Thyroid gland (tissue), 4 donors: ENCODE measurements around the gene EDIL3.

Experiments used
- CTCF ChIP-seq, 6 experiments: fragments of 200-600 bp in 3 of 6; fragments of 450-650 bp in 3 of 6; sonication (generic) in 3 of 6; IDR thresholded peaks; one replicate each; pipeline ENCODE4 v1.5.1; 2016 to 2019; ENCODE audit warnings: antibody characterized with exemption in 6 of 6, mild to moderate bottlenecking in 2 of 6, inconsistent platforms in 1 of 6, moderate library complexity in 1 of 6
- POLR2A ChIP-seq, 2 donors: fragments of 450-650 bp; IDR thresholded peaks; one replicate each; pipeline ENCODE4 v1.6.1; 2017; ENCODE audit warnings: antibody characterized with exemption in 2 of 2, mild to moderate bottlenecking in 2 of 2, moderate library complexity in 1 of 2

DNA sequence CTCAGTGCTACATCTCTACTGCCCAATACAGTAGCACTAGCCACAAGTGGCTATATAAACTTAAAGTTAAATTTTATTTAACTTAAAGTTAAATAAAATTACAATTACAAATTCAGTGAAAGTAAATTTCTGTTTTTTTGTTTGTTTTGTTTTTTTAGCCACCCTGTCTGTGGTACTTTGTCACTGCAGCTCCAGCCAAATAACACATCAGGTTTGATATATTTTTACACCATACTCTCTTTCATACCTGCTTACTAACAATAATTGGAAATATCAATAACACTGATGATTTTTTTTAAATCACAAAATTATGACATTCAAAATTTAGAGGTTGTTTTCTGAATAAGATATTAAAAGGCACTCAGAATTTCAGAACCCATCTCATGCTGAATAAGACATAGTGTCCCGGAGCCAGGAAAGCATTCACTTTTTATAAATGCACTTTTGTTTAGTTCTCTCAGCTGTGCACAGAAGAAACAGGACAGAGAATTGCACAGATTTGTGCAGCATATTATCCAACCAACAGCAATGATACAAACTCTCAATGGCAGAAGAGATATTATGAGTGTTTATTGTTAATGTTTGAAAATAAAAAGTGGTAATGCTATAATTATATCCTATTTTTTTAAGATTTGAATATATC lies 92.6 kb downstream of the EDIL3 start:
- no peak for TF ChIP-seq CTCF (IDR thresholded peaks at IDR 0.05)
- no peak for TF ChIP-seq POLR2A (IDR thresholded peaks at IDR 0.05)
